WERI-Rb-1 (cell line): ENCODE results near the gene DCAKD.

Experiments
- DNase-seq: peaks from one replicate; pipeline ENCODE4 v3.0.0-alpha.2; 2020
- H3K27ac ChIP-seq: fragments of 250-450 bp; sonication (Bioruptor Pico); 2 replicates; pipeline ENCODE4 v1.5.1; 2020; ENCODE audit warnings: mild to moderate bottlenecking, moderate library complexity
- H3K27me3 ChIP-seq: fragments of 250-450 bp; sonication (Bioruptor Pico); 2 replicates; pipeline ENCODE4 v1.5.1; 2021; ENCODE audit warnings: mild to moderate bottlenecking, low read depth, moderate library complexity; ENCODE audit not compliant: insufficient read depth, severe bottlenecking
- H3K36me3 ChIP-seq: fragments of 250-450 bp; sonication (Bioruptor Pico); 2 replicates; pipeline ENCODE4 v1.5.1; 2020; ENCODE audit warnings: mild to moderate bottlenecking, moderate library complexity
- H3K4me3 ChIP-seq: 2 replicates; pipeline ENCODE4 v1.5.1; 2011; ENCODE audit warnings: low read depth, mild to moderate bottlenecking, control low read depth, low read length
- H3K9me3 ChIP-seq: fragments of 250-450 bp; sonication (Bioruptor Pico); 2 replicates; pipeline ENCODE4 v1.5.1; 2021; ENCODE audit warnings: mild to moderate bottlenecking, moderate library complexity; ENCODE audit not compliant: severe bottlenecking
- CTCF ChIP-seq: IDR thresholded peaks from 2 replicates; pipeline ENCODE4 v1.5.1; 2011; ENCODE audit warnings: low read depth, mild to moderate bottlenecking, control low read depth, inconsistent platforms, low read length

DCAKD gene

GRCh38 chr17:44977065-44977464, 74.4 kb downstream of the DCAKD start:
- H3K27ac ChIP-seq = no peak overlapping the region
- TF ChIP-seq CTCF = no peak
- no peak overlapping the region for H3K4me3 ChIP-seq
- no peak for DNase-seq
- no peaks in the 10 kb centered on the region for H3K36me3 ChIP-seq
- H3K9me3 ChIP-seq = no peaks in the 10 kb centered on the region
- no peaks in the 10 kb centered on the region for H3K27me3 ChIP-seq

DNA sequence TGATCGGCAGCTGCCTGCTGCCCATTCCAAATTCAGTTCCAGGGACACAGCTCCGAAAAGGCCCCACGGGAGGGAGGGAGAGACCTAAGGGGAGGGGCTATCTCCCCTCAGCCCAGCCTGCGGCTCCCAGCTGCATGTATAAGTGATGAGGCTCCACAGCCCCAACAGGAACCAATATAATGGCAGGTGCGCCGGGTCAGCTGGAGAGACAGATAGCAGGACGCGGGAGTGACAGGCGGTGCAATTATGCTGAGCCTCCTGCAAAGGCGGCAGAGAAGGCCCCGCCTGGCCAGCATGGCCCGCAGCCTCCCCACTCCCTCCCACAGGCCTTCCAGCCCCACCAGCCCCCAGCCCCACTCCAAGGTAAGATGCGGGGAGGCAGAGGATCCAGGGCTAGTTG, 75.2 kb downstream of the DCAKD start:
- peak; percentile 58 for DNase-seq
- Histone ChIP-seq H3K9me3 (no peaks in the 10 kb centered on the region), H3K4me3 (no peak overlapping the region), H3K36me3 (no peaks in the 10 kb centered on the region), H3K27ac (no peak overlapping the region), H3K27me3 (no peaks in the 10 kb centered on the region)
- no peak for TF ChIP-seq CTCF
